GM12878 (cell line): ENCODE measurements around the gene TAPBPL. TPM values are rescaled to one million over a fixed set of nuclear protein-coding genes. Genes with fewer than 3 reads are reported as not detected.

Experiments used
- ATF7 ChIP-seq: fragments of 450-650 bp; IDR thresholded peaks from 2 replicates; pipeline ENCODE4 v1.6.1; 2016; ENCODE audit warnings: low read depth, mild to moderate bottlenecking
- CBFB ChIP-seq: IDR thresholded peaks from 2 replicates; pipeline ENCODE4 v1.6.1; 2016; ENCODE audit warnings: antibody characterized with exemption, low read depth
- E2F8 ChIP-seq: fragments of 450-650 bp; IDR thresholded peaks from 2 replicates; pipeline ENCODE4 v1.6.1; 2018; ENCODE audit warnings: mild to moderate bottlenecking, low read depth, moderate library complexity; ENCODE audit not compliant: partially characterized antibody
- NBN ChIP-seq: fragments of 450-650 bp; IDR thresholded peaks from 2 replicates; pipeline ENCODE4 v1.6.1; 2016
- YY1 ChIP-seq: IDR thresholded peaks from 2 replicates; pipeline ENCODE4 v1.6.1; 2011; ENCODE audit warnings: low read depth, mild to moderate bottlenecking, low read length
- ZNF217 ChIP-seq: fragments of 450-650 bp; IDR thresholded peaks from 2 replicates; pipeline ENCODE4 v1.6.1; 2017; ENCODE audit warnings: antibody characterized with exemption, mild to moderate bottlenecking
- ZZZ3 ChIP-seq: IDR thresholded peaks from 2 replicates; pipeline ENCODE4 v1.6.1; 2011; ENCODE audit warnings: low read depth; ENCODE audit not compliant: control insufficient read depth, insufficient read length
- polyA plus RNA-seq, 11 experiments: library from polyadenylated mRNA; depleted of rRNA in 4 of 11; unstranded in 6 of 11; stranded (reverse) in 5 of 11; fragments of >200 nt; fragmentation: Nextera tagmentation in 4 of 11; fragmentation: Illumina TruSeq in 1 of 11; extraction: Ambion mirVana in 4 of 11; extraction: Trizol in 1 of 11; gene quantifications; 1 replicate in 1 of 11; 2 replicates in 10 of 11; pipeline versions ENCODE4 v1.2.1 to v1.2.3, GENCODE V29; 2011 to 2016; ENCODE audit warnings: inconsistent platforms in 2 of 11, missing spikeins in 2 of 11, low read depth in 1 of 11
- total RNA-seq, 4 experiments: library from RNA; depleted of rRNA in 3 of 4; stranded (reverse); fragments of >200 nt in 3 of 4; fragmentation: Illumina TruSeq in 1 of 4; extraction: Trizol in 1 of 4; gene quantifications; 2 replicates each; pipeline versions ENCODE4 v1.2.1 to v1.2.3, GENCODE V29; 2013 to 2021
- TF ChIP-seq, protein P1 (sequence below): fragments of 450-650 bp; conservative IDR thresholded peaks from 2 replicates; pipeline ENCODE4 v1.6.1; 2017; ENCODE audit warnings: mild to moderate bottlenecking, moderate library complexity

TAPBPL gene
- total and polyA plus RNA-seq, 10 of the 15 experiments (the other 5 are each of a cell fraction or from before 2014, with no cell fraction given), result 12.4 to 45.0 (median 29.9) TPM

DNA sequence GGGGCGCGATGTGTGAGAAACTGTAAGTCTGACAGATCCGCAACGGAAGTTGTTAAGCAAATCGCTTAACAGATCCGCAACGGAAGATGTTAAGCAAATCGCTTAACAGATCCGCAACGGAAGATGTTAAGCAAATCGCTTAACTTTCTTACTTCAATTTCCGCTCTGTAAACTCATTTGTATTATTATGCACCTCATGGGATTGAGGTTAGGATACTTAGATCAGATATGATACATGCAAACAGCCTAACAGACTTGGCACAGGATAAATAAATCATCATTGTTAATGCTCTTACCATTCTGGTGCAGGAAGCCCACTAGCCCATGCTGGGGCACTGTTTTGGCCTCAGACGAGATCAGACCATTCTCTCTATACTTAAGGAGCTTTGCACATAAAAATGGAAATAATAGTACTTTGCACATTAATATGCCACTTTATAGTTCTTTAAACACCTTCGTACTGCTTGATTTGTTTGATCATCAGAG is 42.5 kb downstream of the TAPBPL start (continued):
- TF ChIP-seq, protein P1, sequence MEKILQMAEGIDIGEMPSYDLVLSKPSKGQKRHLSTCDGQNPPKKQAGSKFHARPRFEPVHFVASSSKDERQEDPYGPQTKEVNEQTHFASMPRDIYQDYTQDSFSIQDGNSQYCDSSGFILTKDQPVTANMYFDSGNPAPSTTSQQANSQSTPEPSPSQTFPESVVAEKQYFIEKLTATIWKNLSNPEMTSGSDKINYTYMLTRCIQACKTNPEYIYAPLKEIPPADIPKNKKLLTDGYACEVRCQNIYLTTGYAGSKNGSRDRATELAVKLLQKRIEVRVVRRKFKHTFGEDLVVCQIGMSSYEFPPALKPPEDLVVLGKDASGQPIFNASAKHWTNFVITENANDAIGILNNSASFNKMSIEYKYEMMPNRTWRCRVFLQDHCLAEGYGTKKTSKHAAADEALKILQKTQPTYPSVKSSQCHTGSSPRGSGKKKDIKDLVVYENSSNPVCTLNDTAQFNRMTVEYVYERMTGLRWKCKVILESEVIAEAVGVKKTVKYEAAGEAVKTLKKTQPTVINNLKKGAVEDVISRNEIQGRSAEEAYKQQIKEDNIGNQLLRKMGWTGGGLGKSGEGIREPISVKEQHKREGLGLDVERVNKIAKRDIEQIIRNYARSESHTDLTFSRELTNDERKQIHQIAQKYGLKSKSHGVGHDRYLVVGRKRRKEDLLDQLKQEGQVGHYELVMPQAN, result no peak
- TF ChIP-seq NBN, result no peak
- TF ChIP-seq YY1, result no peak
- no peak for TF ChIP-seq ATF7
- no peak for TF ChIP-seq ZZZ3
- no peak for TF ChIP-seq ZNF217
- peak; percentile 30 for TF ChIP-seq E2F8
- TF ChIP-seq CBFB, result peak; percentile 8; the same call in 1 of the 2 replicates
